Superior temporal gyrus (tissue), 1 donor: ENCODE results near the gene EYS.
"Not testable (repeated sequence)": the region's sequence is repeated elsewhere in the genome, so short reads cannot be mapped to it uniquely, and the experiment has no call there.

Experiments used
- DNase-seq: peaks from one replicate; pipeline ENCODE4 v3.0.0-alpha.2; 2016; ENCODE audit errors: extremely low spot score

The EYS gene

DNA sequence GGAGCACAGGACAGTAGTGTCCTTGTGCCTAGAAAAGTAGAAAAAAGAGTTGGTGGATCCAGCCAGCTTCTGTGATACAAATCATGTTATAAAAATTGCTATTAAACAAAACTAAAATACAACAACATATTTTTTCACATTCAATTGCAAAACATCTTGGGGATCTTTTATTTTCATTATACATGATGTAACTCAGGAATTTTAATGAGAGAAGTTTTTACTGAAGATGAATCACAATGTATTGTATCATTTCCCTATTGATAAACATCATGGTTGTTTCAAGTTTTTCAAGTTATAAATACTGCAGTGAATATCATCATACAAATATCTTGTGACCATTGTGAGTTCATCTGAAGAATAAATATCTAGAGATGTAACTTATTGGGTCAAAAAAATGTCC is 1463.4 kb downstream of the EYS start:
- no peak for DNase-seq

DNA sequence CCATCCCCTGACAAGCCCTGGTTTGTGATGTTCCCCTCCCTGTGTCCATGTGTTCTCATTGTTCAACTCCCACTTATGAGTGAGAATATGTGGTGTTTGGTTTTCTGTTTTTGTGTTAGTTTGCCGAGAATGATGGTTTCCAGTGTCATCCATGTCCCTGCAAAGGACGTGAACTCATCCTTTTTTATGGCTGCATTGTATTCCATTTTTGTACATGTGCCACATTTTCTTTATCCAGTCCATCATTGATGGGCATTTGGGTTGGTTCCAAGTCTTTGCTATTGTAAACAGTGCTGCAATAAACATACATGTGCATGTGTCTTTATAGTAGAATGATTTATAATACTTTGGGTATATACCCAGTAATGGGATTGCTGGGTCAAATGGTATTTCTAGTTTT is 1468.1 kb downstream of the EYS start:
- not testable (repeated sequence) for DNase-seq

- no peak for DNase-seq
Observed at GRCh38 chr6:64238071-64238470, 1469.0 kb downstream of the EYS start.

- DNase-seq, result no peak
Observed at GRCh38 chr6:64233746-64234145, 1473.3 kb downstream of the EYS start.

DNA sequence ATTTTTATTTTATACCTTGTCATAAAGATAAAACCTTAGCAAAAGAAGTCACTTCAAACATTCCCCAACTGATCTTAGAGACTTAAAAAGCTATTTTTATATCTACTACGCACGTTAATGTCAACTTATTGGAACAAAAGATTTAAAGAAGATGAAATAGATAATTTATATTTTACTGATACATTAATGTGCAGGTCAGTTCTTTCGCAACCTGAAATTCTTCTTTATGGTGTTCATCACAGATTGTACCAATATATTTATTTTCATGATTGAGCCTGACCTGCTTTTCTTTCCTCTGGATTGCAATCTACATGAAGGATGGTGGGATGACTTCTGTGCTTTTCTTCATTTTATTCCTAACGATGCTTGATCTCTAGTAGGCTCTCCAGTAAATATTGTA is 1475.1 kb downstream of the EYS start:
- DNase-seq, result no peak

- DNase-seq, result no peak
Observed at GRCh38 chr6:64230530-64230929, 1476.5 kb downstream of the EYS start.

- DNase-seq, result no peak
Observed at GRCh38 chr6:64227863-64228262, 1479.2 kb downstream of the EYS start.

DNA sequence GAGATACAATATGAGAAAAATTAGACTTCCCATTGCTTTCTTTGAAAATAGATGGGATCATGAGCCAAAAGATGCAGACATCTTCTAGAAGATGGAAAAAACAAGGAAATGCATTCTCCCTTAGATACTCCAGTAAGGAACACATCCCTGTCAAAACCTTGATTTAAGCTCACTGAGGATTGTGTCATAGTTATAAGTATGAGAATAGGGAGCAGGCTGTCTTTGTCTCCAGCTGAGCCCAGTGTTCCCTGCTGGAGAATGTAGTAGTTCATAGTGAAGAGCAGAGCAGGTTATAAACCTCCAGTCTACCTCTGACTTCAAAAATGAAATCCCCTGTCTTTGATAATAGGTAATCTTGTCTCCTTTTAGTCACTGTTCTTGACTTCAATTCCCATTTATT is 1481.5 kb downstream of the EYS start:
- DNase-seq, result no peak

- DNase-seq, result no peak
Observed at GRCh38 chr6:64224819-64225218, 1482.2 kb downstream of the EYS start.

DNA sequence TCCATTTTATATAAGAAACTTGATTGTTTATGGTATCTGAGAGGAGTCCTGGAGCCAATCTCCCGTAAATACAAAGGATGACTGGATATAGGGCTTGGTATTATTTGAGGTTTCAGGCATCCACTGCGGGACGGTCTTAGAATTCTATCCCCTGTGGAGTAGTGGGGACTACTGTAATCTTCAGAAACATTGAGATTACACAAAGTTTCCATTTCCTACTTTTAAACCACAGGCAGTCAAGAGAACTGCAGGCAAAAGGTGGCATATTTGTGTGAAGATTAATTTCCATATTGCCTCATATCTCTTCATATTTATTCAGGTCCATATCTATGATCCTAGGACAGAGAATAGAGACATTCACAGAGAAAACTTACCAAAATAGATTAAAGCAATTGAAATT is 1485.2 kb downstream of the EYS start:
- no peak for DNase-seq

DNA sequence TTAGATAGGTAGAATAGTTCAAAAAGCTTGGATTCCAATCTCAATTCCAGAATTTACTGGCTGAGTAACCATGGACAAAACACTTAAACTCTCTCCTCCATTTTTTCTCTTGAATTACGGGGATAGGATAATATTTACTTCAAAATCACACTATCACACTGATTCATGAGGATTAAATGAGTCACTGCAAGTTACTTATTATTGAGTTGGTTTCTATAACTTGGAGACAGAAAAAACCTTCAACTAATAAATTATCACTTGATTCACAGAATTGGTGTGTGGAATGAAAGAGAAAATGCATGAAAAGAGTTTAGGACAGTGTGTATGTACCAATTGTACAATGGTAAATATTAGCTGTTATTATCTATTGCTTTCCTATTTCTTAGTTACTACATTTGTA is 1486.2 kb downstream of the EYS start:
- no peak for DNase-seq

DNA sequence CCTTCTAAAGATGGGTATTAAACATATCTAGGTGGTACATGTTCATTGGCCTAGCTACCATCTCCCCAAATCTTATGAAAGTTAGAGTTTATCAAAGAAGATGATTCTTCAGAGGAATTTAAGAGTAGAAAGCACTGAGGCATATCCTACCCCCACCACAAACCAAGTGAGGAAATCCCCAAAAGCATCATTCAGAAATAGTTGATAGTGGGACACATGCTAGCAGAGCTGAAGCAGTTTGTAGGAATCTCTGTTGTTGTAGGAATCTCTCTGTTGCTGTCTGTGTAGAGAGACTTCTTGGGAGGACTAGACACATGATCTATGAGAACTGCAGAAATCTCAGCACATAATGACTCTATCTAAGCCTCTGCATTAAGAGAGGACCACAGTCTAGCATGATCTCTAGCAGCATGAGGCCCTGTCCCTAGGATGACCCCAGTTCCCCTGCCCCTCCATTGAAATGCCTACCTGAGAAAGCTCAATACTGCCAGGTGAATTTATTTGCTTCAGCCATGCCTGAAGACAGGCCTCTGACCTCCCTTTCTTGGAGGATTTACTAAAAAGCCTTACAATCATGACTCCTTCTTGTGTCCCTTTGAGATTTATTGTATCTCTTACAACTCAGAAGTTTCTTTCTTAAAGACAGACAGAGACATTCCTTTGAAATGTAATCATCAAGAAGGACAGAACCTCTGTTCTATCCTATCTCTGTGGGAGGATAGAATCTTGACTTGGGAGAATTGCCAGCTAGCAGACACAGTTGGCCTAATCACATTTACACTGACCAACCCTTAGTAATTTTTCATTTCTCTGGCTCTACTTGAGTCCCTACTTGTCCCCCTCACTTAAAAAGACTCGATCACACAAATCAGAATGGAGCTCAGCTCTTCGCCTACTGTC is 1489.1 kb downstream of the EYS start:
- DNase-seq, result no peak

- no peak for DNase-seq
Observed at GRCh38 chr6:64214373-64214772, 1492.7 kb downstream of the EYS start.

GRCh38 chr6:64213697-64214096 is 1493.3 kb downstream of the EYS start:
- DNase-seq, result no peak

DNA sequence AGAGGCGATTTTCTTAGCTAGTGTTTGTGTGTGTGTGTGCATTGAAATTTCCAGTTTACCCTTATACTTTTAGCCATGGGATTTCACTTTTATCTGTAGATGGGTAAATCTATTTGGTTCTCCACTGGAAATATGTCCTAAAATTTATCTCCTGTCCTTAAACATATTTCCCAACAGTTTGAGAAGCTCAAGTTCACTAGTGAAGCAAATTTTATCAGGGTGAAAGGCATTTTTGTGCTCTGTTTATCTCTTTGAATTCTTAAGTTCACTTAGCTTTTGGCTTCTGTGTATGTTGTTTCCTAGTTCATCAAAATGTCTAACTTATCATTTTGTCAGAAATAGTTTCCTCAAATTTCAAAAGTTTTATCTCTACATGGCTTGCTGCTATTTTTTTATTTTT is 1509.8 kb downstream of the EYS start:
- DNase-seq, result no peak

GRCh38 chr6:64186592-64186991 is 1520.4 kb downstream of the EYS start:
- DNase-seq, result no peak

DNA sequence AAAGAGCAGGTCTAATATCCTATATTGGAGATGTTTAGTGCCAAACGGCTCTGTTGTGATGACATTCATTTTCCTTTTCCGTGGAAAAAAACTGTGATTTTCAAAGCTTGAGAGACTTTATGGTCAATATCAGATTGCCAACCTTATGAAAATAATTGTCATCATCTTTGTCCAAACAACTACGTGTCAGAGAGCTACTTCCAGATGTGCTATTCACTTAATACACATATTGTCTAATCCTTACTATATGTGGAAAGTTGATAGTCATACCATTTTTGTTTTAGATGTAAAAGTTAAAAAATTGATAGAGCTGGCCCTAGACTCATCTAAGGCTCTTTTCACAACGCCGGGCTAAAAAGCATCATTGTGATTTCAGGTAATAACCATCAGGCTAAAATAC is 1521.4 kb downstream of the EYS start:
- DNase-seq, result no peak

GRCh38 chr6:64175296-64175695 is 1531.7 kb downstream of the EYS start:
- no peak for DNase-seq

DNA sequence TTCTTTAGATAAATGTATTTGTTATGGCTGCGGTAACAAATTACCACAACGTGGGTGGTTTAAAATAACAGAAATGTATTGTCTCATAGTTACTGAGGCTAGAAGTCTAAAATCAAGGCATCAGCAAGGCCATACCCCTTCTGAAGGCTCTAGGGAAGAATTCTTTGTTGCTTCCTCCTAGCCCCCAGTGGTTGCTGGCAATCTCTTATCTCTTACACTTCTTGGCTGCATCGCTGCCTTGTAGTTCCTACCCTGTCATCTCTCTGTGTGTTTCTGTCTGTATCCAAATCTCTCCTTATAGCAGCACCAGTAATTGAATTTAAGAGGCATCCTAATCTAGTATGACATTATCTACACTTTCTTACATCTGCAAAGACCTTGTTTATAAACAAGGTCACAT is 1536.7 kb downstream of the EYS start:
- no peak for DNase-seq

DNA sequence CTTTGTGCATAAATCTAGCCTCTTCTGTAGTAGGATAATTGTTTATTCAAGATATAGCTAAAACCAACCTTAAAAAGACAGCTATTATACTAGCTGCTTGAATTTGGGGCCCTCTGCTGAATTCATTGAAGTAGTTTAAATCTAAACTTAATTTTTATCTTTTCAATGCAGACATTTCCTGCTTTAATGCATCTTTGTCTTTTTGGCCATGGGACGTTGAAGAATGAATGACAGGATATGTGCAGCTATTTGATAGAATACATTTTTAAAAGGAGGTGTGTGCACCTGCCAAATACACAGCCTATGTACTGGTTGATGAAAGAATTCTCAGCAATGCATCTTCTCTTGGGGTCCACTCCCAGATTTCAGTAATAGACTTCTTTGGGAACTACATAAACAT is 1546.5 kb downstream of the EYS start:
- DNase-seq, result no peak

DNA sequence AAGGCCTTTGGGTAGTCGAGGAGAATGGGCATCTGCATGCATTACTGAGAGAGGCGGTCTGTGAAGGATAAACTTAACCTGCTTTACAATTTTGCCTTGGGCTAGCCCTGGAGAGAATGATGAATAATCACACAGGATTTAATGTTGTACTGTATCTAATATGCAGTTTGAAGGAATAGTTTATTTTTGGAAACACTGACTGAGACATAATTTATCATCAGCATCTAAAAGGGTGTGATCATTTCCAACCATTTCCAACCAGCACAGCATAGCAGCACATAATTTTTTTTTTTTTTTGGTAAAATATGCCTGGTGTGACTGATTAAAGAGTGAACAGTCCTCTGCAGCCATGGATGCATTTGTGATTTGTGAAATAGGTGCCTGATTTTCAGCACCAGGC is 1552.0 kb downstream of the EYS start:
- no peak for DNase-seq

GRCh38 chr6:64146876-64147275 is 1560.2 kb downstream of the EYS start:
- no peak for DNase-seq

- no peak for DNase-seq
Observed at GRCh38 chr6:64146094-64146493, 1560.9 kb downstream of the EYS start.

DNA sequence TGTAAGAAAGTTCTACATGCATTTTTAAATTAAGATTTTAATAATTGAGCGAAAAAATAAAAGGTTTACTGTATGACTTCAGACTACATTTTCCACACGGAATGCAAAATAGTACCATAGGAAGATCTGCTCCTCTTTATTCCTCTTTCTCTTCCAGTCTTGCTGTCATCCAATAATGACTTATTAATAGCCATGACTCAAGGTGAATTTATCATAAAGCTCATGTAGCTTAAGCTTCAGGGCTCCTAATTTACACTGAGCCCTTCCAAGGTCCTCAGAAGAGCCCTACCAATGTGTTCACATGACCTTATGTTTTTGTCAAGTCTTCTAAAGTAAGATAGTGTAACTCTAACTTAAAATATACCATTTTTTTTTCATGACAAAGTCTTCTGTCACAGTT is 1561.4 kb downstream of the EYS start:
- no peak for DNase-seq
